Cardiac fibroblast (primary cell): Measurements from ENCODE around the gene RWDD1.

Experiments used
- DNase-seq, 2 donors: peaks; one replicate each; pipeline versions ENCODE4 v3.0.0 to v3.0.0-alpha.2; 2010; ENCODE audit warnings: low read depth in 2 of 2
- H3K4me3 ChIP-seq, 2 donors: replicated peaks in 1 of 2; 1 replicate in 1 of 2; 2 replicates in 1 of 2; pipeline ENCODE4 v1.5.1; 2011; ENCODE audit warnings: low read depth in 2 of 2, low read length in 2 of 2, mild to moderate bottlenecking in 2 of 2, moderate library complexity in 1 of 2
- TF ChIP-seq, protein P1 (sequence below): IDR thresholded peaks from one replicate; pipeline ENCODE4 v1.5.1; 2011; ENCODE audit warnings: low read depth, mild to moderate bottlenecking, low read length, inconsistent platforms

RWDD1 gene

DNA sequence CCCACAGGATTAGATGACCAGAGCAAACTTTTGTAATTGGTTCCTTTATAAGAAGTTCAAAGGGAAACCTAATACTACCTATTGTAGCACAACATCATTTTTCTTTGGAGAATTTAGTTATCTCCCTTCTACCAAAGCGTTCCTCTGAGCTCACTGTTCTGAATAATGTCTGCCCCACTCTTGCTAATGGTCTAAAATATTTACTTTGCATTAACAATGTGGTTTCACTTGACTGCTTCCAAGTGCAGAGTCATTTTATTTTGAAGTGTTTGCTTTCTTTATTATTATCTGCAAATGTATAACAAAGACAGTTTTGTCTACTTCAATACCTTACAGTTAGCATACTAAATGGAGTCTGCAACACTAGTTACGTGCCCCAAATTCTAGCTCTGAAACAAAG is 40.9 kb upstream of the RWDD1 start:
- no peak for DNase-seq
- TF ChIP-seq, protein P1, sequence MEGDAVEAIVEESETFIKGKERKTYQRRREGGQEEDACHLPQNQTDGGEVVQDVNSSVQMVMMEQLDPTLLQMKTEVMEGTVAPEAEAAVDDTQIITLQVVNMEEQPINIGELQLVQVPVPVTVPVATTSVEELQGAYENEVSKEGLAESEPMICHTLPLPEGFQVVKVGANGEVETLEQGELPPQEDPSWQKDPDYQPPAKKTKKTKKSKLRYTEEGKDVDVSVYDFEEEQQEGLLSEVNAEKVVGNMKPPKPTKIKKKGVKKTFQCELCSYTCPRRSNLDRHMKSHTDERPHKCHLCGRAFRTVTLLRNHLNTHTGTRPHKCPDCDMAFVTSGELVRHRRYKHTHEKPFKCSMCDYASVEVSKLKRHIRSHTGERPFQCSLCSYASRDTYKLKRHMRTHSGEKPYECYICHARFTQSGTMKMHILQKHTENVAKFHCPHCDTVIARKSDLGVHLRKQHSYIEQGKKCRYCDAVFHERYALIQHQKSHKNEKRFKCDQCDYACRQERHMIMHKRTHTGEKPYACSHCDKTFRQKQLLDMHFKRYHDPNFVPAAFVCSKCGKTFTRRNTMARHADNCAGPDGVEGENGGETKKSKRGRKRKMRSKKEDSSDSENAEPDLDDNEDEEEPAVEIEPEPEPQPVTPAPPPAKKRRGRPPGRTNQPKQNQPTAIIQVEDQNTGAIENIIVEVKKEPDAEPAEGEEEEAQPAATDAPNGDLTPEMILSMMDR, result no peak
- H3K4me3 ChIP-seq, result no peak overlapping the region

DNA sequence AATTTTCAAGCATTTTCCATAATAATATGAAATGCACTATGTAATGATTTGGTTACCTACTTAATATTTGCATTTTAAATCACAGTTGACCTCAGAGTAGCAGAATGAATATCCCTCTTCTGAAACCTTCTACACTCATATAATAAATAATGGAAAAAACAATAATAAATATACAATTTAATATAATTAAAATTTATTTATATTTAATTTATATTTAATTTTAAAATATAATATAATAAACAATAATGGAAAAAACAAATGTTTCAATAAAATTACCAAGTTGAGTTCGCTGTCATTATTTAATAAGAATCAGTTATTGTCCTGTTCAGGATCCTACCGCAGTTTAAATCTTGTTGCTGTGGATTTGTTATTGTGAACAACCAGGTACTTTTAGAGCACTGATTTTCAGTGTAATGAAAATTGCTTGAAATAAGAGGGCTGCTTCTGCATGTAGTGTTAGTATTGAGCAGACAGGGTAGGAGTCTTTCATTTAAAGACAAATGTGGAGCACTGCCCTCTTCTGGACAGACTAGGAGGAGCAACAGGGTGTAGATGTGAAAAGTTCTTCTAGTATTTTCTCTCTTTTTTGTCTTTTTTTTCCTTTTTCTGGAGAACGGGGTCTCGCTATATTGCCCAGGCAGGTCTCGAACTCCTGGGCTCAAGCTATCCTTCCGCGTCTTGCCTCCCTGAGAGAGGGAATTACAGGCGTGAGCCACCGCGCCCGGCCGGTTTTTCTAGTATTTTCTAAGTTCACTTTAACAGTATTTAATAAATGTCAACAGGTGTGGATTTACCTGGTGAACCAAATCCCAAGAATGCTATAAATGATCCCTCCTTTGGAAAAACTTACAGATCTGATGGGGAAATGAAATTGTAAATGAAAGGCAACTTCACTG is 39.4 kb upstream of the RWDD1 start:
- DNase-seq, result peak; percentile 87 to 88
- H3K4me3 ChIP-seq, result no peak overlapping the region
- TF ChIP-seq, protein P1, result peak; percentile 75

DNA sequence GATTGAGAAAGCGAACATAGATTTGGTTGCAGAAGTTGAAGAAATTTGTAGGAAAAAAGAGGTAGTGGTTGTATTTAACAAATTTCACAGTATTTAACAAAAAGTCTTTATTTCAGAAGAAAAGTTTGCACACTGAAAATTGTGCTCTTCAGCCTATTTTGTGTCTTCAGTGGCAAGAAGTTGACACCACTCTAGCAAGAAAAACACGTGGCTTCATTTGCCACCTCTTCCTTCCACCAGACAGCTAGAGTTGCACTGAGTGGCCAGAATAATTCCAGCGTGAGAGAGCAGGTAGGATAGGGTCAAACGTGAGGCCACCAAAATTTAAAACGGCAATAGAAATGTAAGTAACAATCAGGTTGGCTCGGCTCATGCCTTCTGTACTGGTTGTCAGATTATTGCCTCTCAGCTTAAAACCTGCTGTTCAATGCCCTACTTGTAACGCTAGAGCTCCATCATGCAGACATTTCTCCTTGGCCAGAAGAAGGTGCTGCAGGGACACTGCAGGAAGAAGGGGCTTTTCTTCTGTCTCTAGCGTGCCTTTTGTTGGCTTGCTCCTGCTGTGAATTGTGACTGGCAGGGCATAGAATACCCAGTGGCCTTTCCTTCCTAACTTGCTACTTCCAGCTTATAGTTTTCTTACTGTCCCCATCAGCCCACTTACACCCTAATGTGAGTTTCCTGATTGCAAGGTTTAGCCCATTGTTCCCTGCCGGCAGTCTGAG is 37.9 kb upstream of the RWDD1 start:
- peak in 1 of 2 donors; percentile 11 for DNase-seq
- H3K4me3 ChIP-seq, result no peak overlapping the region
- TF ChIP-seq, protein P1, result peak; percentile 4

DNA sequence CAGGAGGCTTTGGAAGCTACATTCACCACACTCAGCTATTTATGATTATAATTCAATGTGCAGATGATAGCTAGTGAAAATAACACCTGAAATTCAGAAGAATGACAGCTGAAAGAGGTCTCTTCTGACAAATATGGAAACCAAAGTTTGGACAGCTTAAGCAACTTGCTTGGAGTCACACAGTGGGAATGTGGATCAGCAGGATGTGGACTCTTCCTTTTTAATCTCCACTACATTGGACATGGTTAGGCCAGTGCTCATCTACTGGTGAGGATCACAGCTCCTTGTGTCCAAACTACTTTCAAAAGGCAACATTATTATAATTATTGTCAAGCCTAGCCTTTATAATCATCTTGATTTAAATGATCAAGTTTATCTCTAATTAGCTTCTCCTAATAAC is 36.2 kb upstream of the RWDD1 start:
- no peak for DNase-seq

DNA sequence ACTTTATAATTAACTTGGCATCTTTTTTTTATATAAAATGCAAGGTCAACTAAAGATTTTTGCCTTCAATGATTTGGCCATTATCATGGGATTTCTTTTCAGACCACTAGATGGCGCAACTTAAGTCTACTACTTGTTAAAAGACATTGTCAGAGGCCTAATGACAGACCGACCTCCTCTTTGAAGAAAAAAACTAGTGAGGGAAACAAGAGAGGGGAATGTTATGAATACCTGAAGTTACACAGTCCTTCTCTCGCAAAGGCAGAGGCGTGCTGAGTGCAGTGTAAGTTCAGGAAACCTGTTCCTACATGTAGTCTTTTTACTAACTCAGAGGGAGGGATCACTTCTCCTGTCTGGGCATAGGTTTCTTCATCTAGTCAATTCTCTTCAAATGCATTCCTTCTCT is 35.1 kb upstream of the RWDD1 start:
- TF ChIP-seq, protein P1, result peak; percentile 52
- DNase-seq, result peak; percentile 77 to 85
- H3K4me3 ChIP-seq, result no peak overlapping the region

More for the DNA sequence above, 36.2 kb upstream of the RWDD1 start:
- no peak overlapping the region for H3K4me3 ChIP-seq
- TF ChIP-seq, protein P1, result no peak

DNA sequence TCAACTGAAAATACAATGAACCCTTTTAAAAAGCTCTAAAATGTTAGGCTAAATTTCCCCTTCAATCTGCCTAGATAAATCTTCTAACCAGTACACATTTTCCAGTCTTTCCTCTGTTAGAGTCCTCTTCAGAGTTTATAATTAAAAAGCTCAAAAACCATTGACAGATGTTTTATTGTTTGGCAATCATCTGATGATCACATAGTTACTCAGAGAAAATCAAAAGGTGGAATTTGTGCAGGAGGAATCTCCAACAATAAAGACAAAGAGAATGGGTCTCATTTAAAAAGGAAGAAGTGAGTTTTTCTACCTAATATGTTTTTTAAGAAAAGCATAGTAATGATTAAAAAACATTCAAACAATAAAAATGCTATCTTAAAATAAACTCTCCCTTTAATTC is 28.9 kb upstream of the RWDD1 start:
- DNase-seq, result peak in 1 of 2 donors; percentile 32
- H3K4me3 ChIP-seq, result no peak overlapping the region
- TF ChIP-seq, protein P1, result no peak
